Measurements from ENCODE around the gene WWC2. TPM values are rescaled to one million over a fixed set of nuclear protein-coding genes. Genes with fewer than 3 reads are reported as not detected.

The WWC2 gene
- total and polyA plus RNA-seq, 2 experiments from 2014 or later, result 50.5 to 74.2 TPM

- Mint-ChIP-seq H3K9me3 (no peaks in the 10 kb centered on the region), H3K36me3 (ENCODE audit: low read depth) (no peaks in the 10 kb centered on the region), H3K27me3 (ENCODE audit: insufficient read depth, low read depth, poor library complexity) (no peaks in the 10 kb centered on the region), H3K27ac (no peak overlapping the region), H3K4me3 (no peak overlapping the region), H3K4me1 (peaks cover 47% of the 10 kb centered on the region)
- no peak overlapping the region; the same call in 1 of the 2 replicates for H3K27ac ChIP-seq (ENCODE audit: low read depth)
- H3K4me2 ChIP-seq, result no peak overlapping the region
- no peaks in the 10 kb centered on the region for H3K9me2 ChIP-seq (ENCODE audit: insufficient read depth)
- H3K4me3 ChIP-seq, result no peak overlapping the region
- peaks cover 32% of the 10 kb centered on the region for H3K4me1 ChIP-seq (ENCODE audit: insufficient read depth)
- no peaks in the 10 kb centered on the region for H3K27me3 ChIP-seq (ENCODE audit: insufficient read depth)
- H4K20me1 ChIP-seq (replicated peaks; ENCODE audit: insufficient read depth), result peaks cover 62% of the 10 kb centered on the region
- no peak overlapping the region for H2AFZ ChIP-seq
- H3K79me2 ChIP-seq (replicated peaks; ENCODE audit: insufficient read depth), result peaks cover 100% of the 10 kb centered on the region
- ATAC-seq (no peak), DNase-seq (ENCODE audit: low spot score) (no peak)
- no peaks in the 10 kb centered on the region for H3K36me3 ChIP-seq (ENCODE audit: insufficient read depth)
- TF ChIP-seq POLR2AphosphoS5 (IDR thresholded peaks at IDR 0.05; ENCODE audit: low read depth), result no peak
- no peak for TF ChIP-seq NANOG (IDR thresholded peaks at IDR 0.05; ENCODE audit: borderline replicate concordance)
- no peak for TF ChIP-seq EZH2phosphoT487 (IDR thresholded peaks at IDR 0.05; ENCODE audit: unreplicated experiment)
- no peak for TF ChIP-seq CREB1 (CRISPR knock-in tag; IDR thresholded peaks at IDR 0.05; ENCODE audit: low read depth)
- TF ChIP-seq REST (IDR thresholded peaks at IDR 0.05; ENCODE audit: unreplicated experiment), result no peak
- no peak for TF ChIP-seq JUNB (IDR thresholded peaks at IDR 0.05; ENCODE audit: unreplicated experiment)
- TF ChIP-seq ETS1 (IDR thresholded peaks at IDR 0.05), result no peak
- TF ChIP-seq ZNF462 (CRISPR knock-in tag; IDR thresholded peaks at IDR 0.05), result no peak
- no peak for TF ChIP-seq CTCF (conservative IDR thresholded peaks at IDR 0.05; ENCODE audit: low read depth in 2 of 2)
- TF ChIP-seq EZH2 (IDR thresholded peaks at IDR 0.05; ENCODE audit: low read depth, unreplicated experiment), result no peak
- no peak for TF ChIP-seq ZNF114 (CRISPR knock-in tag; IDR thresholded peaks at IDR 0.05)
- no peak for TF ChIP-seq STAT1 (IDR thresholded peaks at IDR 0.05; ENCODE audit: unreplicated experiment)
- no peak for TF ChIP-seq ZNF331 (CRISPR knock-in tag; IDR thresholded peaks at IDR 0.05; ENCODE audit: low read depth)
- no peaks in the 10 kb centered on the region for H3F3A ChIP-seq (replicated peaks; ENCODE audit: low read depth)
Observed at GRCh38 chr4:183145773-183146172, 46.7 kb downstream of the WWC2 start.
